Pancreas (tissue), 10 donors: ENCODE measurements around the gene MEIG1. TPM values are rescaled to one million over a fixed set of nuclear protein-coding genes. Genes with fewer than 3 reads are reported as not detected.
A peak's percentile ranks its signal among the peaks of the same experiment; 100 is the strongest.

Source experiments
- ATAC-seq, 4 donors: fragments of 200-7000 bp; cut with Tn5 transposase; one replicate each; pipeline versions ENCODE4 v1.8.0 to v1.9.1; 2020; ENCODE audit warnings: mild to moderate bottlenecking in 4 of 4, moderate library complexity in 4 of 4
- DNase-seq, 6 donors: peaks; one replicate each; pipeline ENCODE4 v3.0.0-alpha.2; 2020
- FAIRE-seq: peaks from 2 replicates; lab custom pipeline; 2012; peaks lifted over from hg19 to GRCh38; lab: Jason Lieb, UNC
- H3K27ac ChIP-seq, 4 donors: fragments of 200-600 bp; sonication (generic); 1 replicate in 3 of 4; 2 replicates in 1 of 4; pipeline versions ENCODE4 v1.5.0 to v1.8.0; 2020
- H3K27me3 ChIP-seq, 4 donors: fragments of 200-600 bp; one replicate each; pipeline ENCODE4 v1.8.0; 2021
- H3K36me3 ChIP-seq, 3 donors: fragments of 200-600 bp; sonication (generic) in 1 of 3; one replicate each; pipeline versions ENCODE4 v1.5.0 to v1.8.0; 2020 to 2021
- H3K4me1 ChIP-seq, 3 donors: fragments of 200-600 bp; one replicate each; pipeline ENCODE4 v1.8.0; 2021
- H3K4me3 ChIP-seq, 4 donors: fragments of 200-600 bp; sonication (generic) in 2 of 4; one replicate each; pipeline versions ENCODE4 v1.5.0 to v1.8.0; 2020 to 2021
- H3K9me3 ChIP-seq, 4 donors: fragments of 200-600 bp; one replicate each; pipeline ENCODE4 v1.8.0; 2021
- CTCF ChIP-seq, 4 donors: fragments of 200-600 bp; sonication (generic) in 3 of 4; IDR thresholded peaks; one replicate each; pipeline versions ENCODE4 v1.5.0 to v1.8.0; 2021; ENCODE audit warnings: antibody characterized with exemption in 4 of 4
- WGBS, 2 donors: extraction: QIAGEN DNeasy Blood & Tissue Kit; methylation state at CpG; one replicate each; pipeline ENCODE4 v1.1.7; 2013; 5-methylcytosine and 5-hydroxymethylcytosine counted together
- intact Hi-C, 3 donors: fragments of 100-400 bp; cut with DNase I; formaldehyde crosslinking; loops; one replicate each; pipeline versions ENCODE4 v1.11.1 to v1.14.2; 2022
- polyA plus RNA-seq, 2 donors: library from polyadenylated mRNA; stranded (reverse); fragments of 200-250 nt; gene quantifications; one replicate each; pipeline ENCODE4 v1.2.3, GENCODE V29; 2013
- total RNA-seq, 6 donors: library from RNA; stranded (reverse); fragmentation: NEBNext Ultra II Directional in 4 of 6; extraction: Animal tissue kit (Norgen Biotek cat#: 25700) in 4 of 6; gene quantifications; one replicate each; pipeline versions ENCODE4 v1.2.1 to v1.2.4, GENCODE V29; 2021 to 2023
- donor health status: healthy with polysubstance abuse.
- donor health status: DM: no; HTN: no; CAD: no; lungs with moderate emphysema.
- donor health status: DM: no; HTN: no; CAD: no.
- donor health status: control.
- donor health status: control.
- donor health status: Bipolar disorder and iron deficiency.
- donor health status: DM: yes; HTN: yes; CAD: no.
- donor health status: DM: no; HTN: no; CAD: no.
- donor health status: DM: no; HTN: no; CAD: no.
- donor health status: DM: yes; HTN: yes; CAD: no.

MEIG1 gene
- under 1 TPM in 1 of 6 donors, not detected in 5; 0.44 TPM for total RNA-seq
- 1 to 10 TPM in 1 of 2 donors, not detected in 1; 1.5 TPM for polyA plus RNA-seq

GRCh38 chr10:14959221-14960057, at the start of gene MEIG1:
TSS of gene MEIG1 (plus strand) at chr10:14959388. CDS start at chr10:14966469, 7,081 bp downstream.
- DNase-seq = peak; percentile 92 to 98 (median 94)
- Histone ChIP-seq H3K4me3 (peak within 1 kb of the TSS; percentile 59 to 82 (median 68)), H3K9me3 (no peaks in the 10 kb centered on the region), H3K4me1 (peaks cover 0 to 7% (median 4%) of the 10 kb centered on the region in 3 donors), H3K27me3 (no peaks in the 10 kb centered on the region), H3K36me3 (no peaks in the 10 kb centered on the region), H3K27ac (peak within 1 kb of the TSS; percentile 88 to 97 (median 94))
- ATAC-seq = peak; percentile 95 to 98 (median 96)
- no peak for TF ChIP-seq CTCF (IDR thresholded peaks at IDR 0.05)
- 0 to 1% methylated on average over 60 of the region's 60 CpGs for WGBS, 2 donors
- FAIRE-seq = no peak
- intact Hi-C loops = no loop called here

- intact Hi-C loops = no loop called here
- Histone ChIP-seq H3K4me3 (no peak overlapping the region), H3K4me1 (no peaks in the 10 kb centered on the region), H3K27ac (no peak overlapping the region), H3K9me3 (no peaks in the 10 kb centered on the region), H3K27me3 (no peaks in the 10 kb centered on the region), H3K36me3 (peaks cover 0 to 5% (median 0%) of the 10 kb centered on the region in 3 donors)
- WGBS, 2 donors = 98% methylated on average over 4 of the region's 4 CpGs
- no peak for DNase-seq
- ATAC-seq = no peak
- TF ChIP-seq CTCF (IDR thresholded peaks at IDR 0.05) = no peak
- no peak for FAIRE-seq
Measured at GRCh38 chr10:14910953-14911352, 48.2 kb upstream of the MEIG1 start.

GRCh38 chr10:14911801-14912200, 47.4 kb upstream of the MEIG1 start:
- ATAC-seq (no peak), FAIRE-seq (no peak), DNase-seq (no peak)
- no peak for TF ChIP-seq CTCF (IDR thresholded peaks at IDR 0.05)
- intact Hi-C loops = no loop called here
- 82 to 97% methylated on average over 3 of the region's 3 CpGs for WGBS, 2 donors
- no peak overlapping the region for H3K27ac ChIP-seq
- H3K9me3 ChIP-seq = no peaks in the 10 kb centered on the region
- no peak overlapping the region for H3K4me3 ChIP-seq
- peaks cover 0 to 5% (median 0%) of the 10 kb centered on the region in 3 donors for H3K36me3 ChIP-seq
- no peaks in the 10 kb centered on the region for H3K27me3 ChIP-seq
- no peaks in the 10 kb centered on the region for H3K4me1 ChIP-seq

- TF ChIP-seq CTCF (IDR thresholded peaks at IDR 0.05) = no peak
- 98 to 100% methylated on average over 2 of the region's 2 CpGs for WGBS, 2 donors
- FAIRE-seq = no peak
Measured at GRCh38 chr10:14916600-14916999, 42.6 kb upstream of the MEIG1 start.

GRCh38 chr10:14917827-14918226, 41.4 kb upstream of the MEIG1 start:
- ATAC-seq (no peak), FAIRE-seq (no peak), DNase-seq (no peak)
- H3K36me3 ChIP-seq = peaks cover 6 to 24% (median 9%) of the 10 kb centered on the region in 3 donors
- H3K4me3 ChIP-seq = no peak overlapping the region
- no peaks in the 10 kb centered on the region for H3K27me3 ChIP-seq
- H3K4me1 ChIP-seq = no peaks in the 10 kb centered on the region
- WGBS, 2 donors = 97 to 99% methylated on average over 3 of the region's 3 CpGs
- intact Hi-C loops = no loop called here
- no peak overlapping the region for H3K27ac ChIP-seq
- TF ChIP-seq CTCF (IDR thresholded peaks at IDR 0.05) = no peak
- no peaks in the 10 kb centered on the region for H3K9me3 ChIP-seq

More at GRCh38 chr10:14916600-14916999, 42.6 kb upstream of the MEIG1 start:
- Histone ChIP-seq H3K27me3 (no peaks in the 10 kb centered on the region), H3K9me3 (no peaks in the 10 kb centered on the region), H3K27ac (no peak overlapping the region), H3K4me1 (no peaks in the 10 kb centered on the region), H3K36me3 (peaks cover 6 to 20% (median 9%) of the 10 kb centered on the region in 3 donors), H3K4me3 (no peak overlapping the region)
- intact Hi-C loops = no loop called here
- no peak for DNase-seq
- no peak for ATAC-seq
